H9 (cell line): Measurements from ENCODE around the gene ZNRF1. TPM values are rescaled to one million over a fixed set of nuclear protein-coding genes. Genes with fewer than 3 reads are reported as not detected.

Experiments
- DNase-seq: peaks from one replicate; pipeline ENCODE4 v3.0.0-alpha.2; 2017
- H2AFZ ChIP-seq: one replicate; pipeline ENCODE4 v1.6.1; 2013; ENCODE audit warnings: mild to moderate bottlenecking, low read length, control low read depth, moderate library complexity
- H2AK5ac ChIP-seq: 2 replicates; pipeline ENCODE4 v1.6.1; 2013; ENCODE audit warnings: low read length, control low read depth, mixed read lengths; ENCODE audit not compliant: insufficient read length
- H2BK120ac ChIP-seq: one replicate; pipeline ENCODE4 v1.6.1; 2013; ENCODE audit warnings: low read depth, mild to moderate bottlenecking, low read length, control low read depth, inconsistent platforms; ENCODE audit not compliant: poor library complexity, severe bottlenecking
- H2BK12ac ChIP-seq: 2 replicates; pipeline ENCODE4 v1.6.1; 2013; ENCODE audit warnings: low read length, control low read depth, mixed read lengths, low read depth; ENCODE audit not compliant: insufficient read length
- H2BK15ac ChIP-seq: 2 replicates; pipeline ENCODE4 v1.6.1; 2013; ENCODE audit warnings: low read depth, low read length, control low read depth
- H2BK20ac ChIP-seq: one replicate; pipeline ENCODE4 v1.6.1; 2013; ENCODE audit warnings: low read depth, mild to moderate bottlenecking, low read length, control low read depth, inconsistent platforms; ENCODE audit not compliant: poor library complexity, severe bottlenecking
- H2BK5ac ChIP-seq: 2 replicates; pipeline ENCODE4 v1.6.1; 2013; ENCODE audit warnings: low read length, control low read depth, mixed read lengths; ENCODE audit not compliant: insufficient read length
- H3K14ac ChIP-seq: 2 replicates; pipeline ENCODE4 v1.6.1; 2013; ENCODE audit warnings: low read length, control low read depth; ENCODE audit not compliant: insufficient read depth
- H3K18ac ChIP-seq: 2 replicates; pipeline ENCODE4 v1.6.1; 2013; ENCODE audit warnings: low read depth, mild to moderate bottlenecking, mixed read lengths, low read length, control low read depth; ENCODE audit not compliant: insufficient read length
- H3K23ac ChIP-seq: 2 replicates; pipeline ENCODE4 v1.6.1; 2013; ENCODE audit warnings: low read length, control low read depth, mixed read lengths, low read depth; ENCODE audit not compliant: insufficient read length
- H3K23me2 ChIP-seq: 2 replicates; pipeline ENCODE4 v1.6.1; 2013; ENCODE audit warnings: low read depth, mild to moderate bottlenecking, mixed read lengths, low read length, control low read depth; ENCODE audit not compliant: insufficient read length, poor library complexity, severe bottlenecking
- H3K27ac ChIP-seq: 2 replicates; pipeline ENCODE4 v1.5.1; 2013; ENCODE audit warnings: low read length, control low read depth, mixed read lengths, low read depth; ENCODE audit not compliant: insufficient read length
- H3K27me3 ChIP-seq: 2 replicates; pipeline ENCODE4 v1.6.1; 2013; ENCODE audit warnings: low read length, control low read depth, inconsistent platforms; ENCODE audit not compliant: insufficient read depth
- H3K4ac ChIP-seq: 2 replicates; pipeline ENCODE4 v1.6.1; 2013; ENCODE audit warnings: low read depth, mild to moderate bottlenecking, control low read depth, inconsistent platforms, low read length, moderate library complexity
- H3K4me1 ChIP-seq: 2 replicates; pipeline ENCODE4 v1.6.1; 2013; ENCODE audit warnings: low read length, control low read depth, inconsistent platforms; ENCODE audit not compliant: insufficient read depth
- H3K4me2 ChIP-seq: 2 replicates; pipeline ENCODE4 v1.6.1; 2013; ENCODE audit warnings: low read length, control low read depth, mixed read lengths; ENCODE audit not compliant: insufficient read length, insufficient read depth
- H3K56ac ChIP-seq: 2 replicates; pipeline ENCODE4 v1.6.1; 2013; ENCODE audit warnings: low read depth, mild to moderate bottlenecking, mixed read lengths, low read length, control low read depth; ENCODE audit not compliant: insufficient read length
- H3K79me1 ChIP-seq: 2 replicates; pipeline ENCODE4 v1.6.1; 2013; ENCODE audit warnings: low read depth, mild to moderate bottlenecking, moderate library complexity, low read length, control low read depth, inconsistent platforms; ENCODE audit not compliant: insufficient read depth, poor library complexity, severe bottlenecking
- H3K79me2 ChIP-seq: 2 replicates; pipeline ENCODE4 v1.6.1; 2013; ENCODE audit warnings: low read length, control low read depth, inconsistent platforms; ENCODE audit not compliant: insufficient read depth
- H3K9ac ChIP-seq: 2 replicates; pipeline ENCODE4 v1.6.1; 2013; ENCODE audit warnings: low read length, control low read depth, mixed read lengths; ENCODE audit not compliant: insufficient read length; ENCODE audit errors: extremely low read depth
- H3K9me3 ChIP-seq: one replicate; pipeline ENCODE4 v1.6.1; 2013; ENCODE audit warnings: low read depth, low read length, inconsistent platforms; ENCODE audit not compliant: control insufficient read depth
- H3T11ph ChIP-seq: one replicate; pipeline ENCODE4 v1.6.1; 2013; ENCODE audit warnings: mild to moderate bottlenecking, low read length, control low read depth, inconsistent platforms
- H4K20me1 ChIP-seq: one replicate; pipeline ENCODE4 v1.6.1; 2013; ENCODE audit not compliant: control insufficient read depth, insufficient read length, insufficient read depth
- H4K5ac ChIP-seq: 2 replicates; pipeline ENCODE4 v1.6.1; 2013; ENCODE audit warnings: low read depth, mild to moderate bottlenecking, mixed read lengths, low read length, control low read depth; ENCODE audit not compliant: insufficient read length
- H4K8ac ChIP-seq: replicated peaks from 2 replicates; pipeline ENCODE4 v1.6.1; 2013; ENCODE audit warnings: low read length, control low read depth, mixed read lengths, low read depth; ENCODE audit not compliant: insufficient read length
- H4K91ac ChIP-seq: 2 replicates; pipeline ENCODE4 v1.6.1; 2013; ENCODE audit warnings: low read depth, mild to moderate bottlenecking, moderate library complexity, mixed read lengths, low read length, control low read depth; ENCODE audit not compliant: insufficient read length
- H3K27ac Mint-ChIP-seq, 3 experiments: 2 replicates in 2 of 3; 3 replicates in 1 of 3; pipeline ENCODE4 v1.8.0; 2020 to 2021; ENCODE audit warnings: mixed read lengths in 3 of 3, mild to moderate bottlenecking in 1 of 3, moderate library complexity in 1 of 3
- H3K27me3 Mint-ChIP-seq: 2 replicates; pipeline ENCODE4 v1.8.0; 2021; ENCODE audit warnings: low read depth, mild to moderate bottlenecking, moderate library complexity, mixed read lengths
- H3K36me3 Mint-ChIP-seq, 3 experiments: 2 replicates in 2 of 3; 3 replicates in 1 of 3; pipeline ENCODE4 v1.8.0; 2020 to 2021; ENCODE audit warnings: low read depth in 3 of 3, mixed read lengths in 3 of 3; ENCODE audit not compliant: insufficient read depth in 1 of 3
- H3K4me1 Mint-ChIP-seq, 2 experiments: 2 replicates each; pipeline ENCODE4 v1.8.0; 2020; ENCODE audit warnings: mixed read lengths in 2 of 2
- H3K4me3 Mint-ChIP-seq, 2 experiments: 2 replicates in 1 of 2; 3 replicates in 1 of 2; pipeline ENCODE4 v1.8.0; 2020 to 2021; ENCODE audit warnings: mild to moderate bottlenecking in 2 of 2, mixed read lengths in 2 of 2, moderate library complexity in 1 of 2
- H3K9me3 Mint-ChIP-seq, 2 experiments: 2 replicates in 1 of 2; 3 replicates in 1 of 2; pipeline ENCODE4 v1.8.0; 2020; ENCODE audit warnings: mild to moderate bottlenecking in 2 of 2, mixed read lengths in 2 of 2, moderate library complexity in 1 of 2
- WGBS: extraction: QIAGEN DNeasy Blood & Tissue Kit; methylation state at CpG from one replicate; pipeline ENCODE4 v1.1.7; 2013; ENCODE audit warnings: missing lambda C conversion rate, low lambda C conversion rate, mixed read lengths; ENCODE audit not compliant: insufficient read length; ENCODE audit errors: extremely low coverage; 5-methylcytosine and 5-hydroxymethylcytosine counted together
- total RNA-seq: library from RNA; stranded (reverse); gene quantifications from 2 replicates; pipeline ENCODE4 v1.2.1, GENCODE V29; 2021
- TF ChIP-seq, protein P1 (sequence below): fragments of 200-600 bp; sonication (generic); conservative IDR thresholded peaks from 3 replicates; pipeline ENCODE4 v1.8.0; 2021; ENCODE audit warnings: antibody characterized with exemption, mild to moderate bottlenecking

ZNRF1 gene
- total RNA-seq, 1 experiment from 2014 or later, result 49.6 TPM

DNA sequence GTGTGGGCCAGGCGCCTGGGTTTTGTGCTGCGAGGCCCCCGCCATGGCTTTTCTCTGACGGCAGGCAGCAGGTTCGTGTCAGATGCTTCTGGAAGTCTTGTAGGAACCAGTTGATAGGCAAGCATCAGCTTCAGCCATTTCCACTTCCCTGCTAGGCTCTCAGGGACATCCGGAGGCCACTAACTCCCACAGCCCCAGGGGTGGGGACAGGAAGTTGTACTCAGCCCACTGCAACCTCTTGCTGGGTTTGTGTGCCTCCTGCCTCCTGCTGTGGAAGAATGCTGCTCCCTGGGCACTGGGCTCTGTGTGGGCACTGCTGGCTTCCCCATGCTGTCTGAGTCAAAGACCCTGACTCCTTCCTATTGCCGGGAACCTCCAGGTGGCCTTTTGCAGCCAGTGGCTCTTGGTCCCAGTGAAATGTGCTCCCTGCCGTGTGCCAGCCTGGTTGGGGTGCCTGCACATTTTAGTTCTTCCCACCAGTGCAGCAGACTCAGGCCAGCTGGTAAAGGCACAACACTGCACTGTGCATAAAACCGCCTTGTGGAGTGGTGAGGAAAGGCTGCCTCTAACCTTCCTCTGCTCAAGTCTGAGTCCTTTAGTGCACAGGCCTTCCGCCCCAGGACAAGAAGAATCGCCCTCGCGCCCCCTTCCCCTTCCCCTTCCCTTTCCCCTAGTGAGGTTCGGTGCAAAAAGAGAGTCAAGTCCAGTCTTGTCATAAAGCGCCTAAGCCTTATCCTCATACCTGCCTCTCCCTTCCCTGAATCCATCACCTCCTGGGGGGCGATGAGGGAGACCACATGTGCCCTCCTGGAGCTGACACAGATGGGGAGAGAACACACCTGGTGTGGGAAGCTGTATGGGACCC, 101.1 kb downstream of the ZNRF1 start:
- no CpG with 5 or more reads among the region's 16 CpGs for WGBS
- Mint-ChIP-seq H3K4me1 (peaks cover 48 to 53% of the 10 kb centered on the region in 2 experiments), H3K27ac (peak overlapping the region; percentile 62 to 81 (median 78); a peak in 6 of 7 replicates), H3K4me3 (peak overlapping the region in 1 of 2 experiments; percentile 26; a peak in 1 of 5 replicates), H3K9me3 (no peaks in the 10 kb centered on the region; a peak in 1 of 5 replicates), H3K27me3 (no peaks in the 10 kb centered on the region; the same call in 1 of the 2 replicates), H3K36me3 (peaks cover 21 to 33% (median 23%) of the 10 kb centered on the region in 3 experiments; a peak in 6 of 7 replicates)
- Histone ChIP-seq H4K5ac (no peak overlapping the region), H4K20me1 (peaks cover 3% of the 10 kb centered on the region), H3K27ac (no peak overlapping the region), H2BK5ac (no peak overlapping the region), H3K9me3 (no peaks in the 10 kb centered on the region), H3K79me2 (0 out of 2 replicates have a peak, but pooled peaks cover 1% of the 10 kb centered on the region), H3K18ac (no peak overlapping the region), H2BK15ac (no peak overlapping the region), H2BK120ac (no peak overlapping the region), H3K79me1 (no peaks in the 10 kb centered on the region), H2AFZ (no peak overlapping the region), H3K56ac (no peak overlapping the region), H3K27me3 (no peaks in the 10 kb centered on the region), H3K9ac (no peak overlapping the region), H2BK12ac (no peak overlapping the region), H3K23me2 (no peaks in the 10 kb centered on the region), H2BK20ac (no peak overlapping the region), H3K4me1 (peaks cover 17% of the 10 kb centered on the region; the same call in 1 of the 2 replicates), H4K8ac (no peak overlapping the region), H3K23ac (no peak overlapping the region), H3T11ph (no peak overlapping the region), H3K4me2 (no peak overlapping the region), H2AK5ac (no peak overlapping the region), H3K14ac (peak overlapping the region; percentile 45; the same call in 1 of the 2 replicates), H3K4ac (no peak overlapping the region), H4K91ac (no peak overlapping the region)
- no peak for DNase-seq
- TF ChIP-seq, protein P1, sequence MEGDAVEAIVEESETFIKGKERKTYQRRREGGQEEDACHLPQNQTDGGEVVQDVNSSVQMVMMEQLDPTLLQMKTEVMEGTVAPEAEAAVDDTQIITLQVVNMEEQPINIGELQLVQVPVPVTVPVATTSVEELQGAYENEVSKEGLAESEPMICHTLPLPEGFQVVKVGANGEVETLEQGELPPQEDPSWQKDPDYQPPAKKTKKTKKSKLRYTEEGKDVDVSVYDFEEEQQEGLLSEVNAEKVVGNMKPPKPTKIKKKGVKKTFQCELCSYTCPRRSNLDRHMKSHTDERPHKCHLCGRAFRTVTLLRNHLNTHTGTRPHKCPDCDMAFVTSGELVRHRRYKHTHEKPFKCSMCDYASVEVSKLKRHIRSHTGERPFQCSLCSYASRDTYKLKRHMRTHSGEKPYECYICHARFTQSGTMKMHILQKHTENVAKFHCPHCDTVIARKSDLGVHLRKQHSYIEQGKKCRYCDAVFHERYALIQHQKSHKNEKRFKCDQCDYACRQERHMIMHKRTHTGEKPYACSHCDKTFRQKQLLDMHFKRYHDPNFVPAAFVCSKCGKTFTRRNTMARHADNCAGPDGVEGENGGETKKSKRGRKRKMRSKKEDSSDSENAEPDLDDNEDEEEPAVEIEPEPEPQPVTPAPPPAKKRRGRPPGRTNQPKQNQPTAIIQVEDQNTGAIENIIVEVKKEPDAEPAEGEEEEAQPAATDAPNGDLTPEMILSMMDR, result no peak
